Keratinocyte (primary cell): ENCODE measurements around the gene MYH13. TPM values are rescaled to one million over a fixed set of nuclear protein-coding genes. Genes with fewer than 3 reads are reported as not detected.

ENCODE experiments used
- DNase-seq: peaks from one replicate; pipeline ENCODE4 v3.0.0-alpha.2; 2011; ENCODE audit warnings: low read depth, missing footprints, low spot score
- FAIRE-seq: peaks from 2 replicates; lab custom pipeline; 2011; peaks lifted over from hg19 to GRCh38; lab: Jason Lieb, UNC
- H2AFZ ChIP-seq: 2 replicates; pipeline ENCODE4 v1.6.0; 2012; ENCODE audit warnings: low read length, control low read depth, inconsistent platforms; ENCODE audit not compliant: control insufficient read depth
- H3K27ac ChIP-seq: 2 replicates; pipeline ENCODE4 v1.5.1; 2011; ENCODE audit warnings: low read length; ENCODE audit not compliant: control insufficient read depth, insufficient read depth
- H3K27me3 ChIP-seq: 3 replicates; pipeline ENCODE4 v1.6.0; 2011; ENCODE audit warnings: low read length; ENCODE audit not compliant: control insufficient read depth, insufficient read depth; ENCODE audit errors: extremely low read depth
- H3K36me3 ChIP-seq, 2 experiments: 2 replicates in 1 of 2; 3 replicates in 1 of 2; pipeline ENCODE4 v1.5.1; 2011; ENCODE audit warnings: low read length in 2 of 2, mild to moderate bottlenecking in 1 of 2; ENCODE audit not compliant: control insufficient read depth in 2 of 2, insufficient read depth in 2 of 2; ENCODE audit errors: extremely low read depth in 1 of 2
- H3K4me1 ChIP-seq: 3 replicates; pipeline ENCODE4 v1.5.1; 2011; ENCODE audit warnings: low read length; ENCODE audit not compliant: control insufficient read depth, insufficient read depth; ENCODE audit errors: extremely low read depth
- H3K4me2 ChIP-seq: 3 replicates; pipeline ENCODE4 v1.6.0; 2011; ENCODE audit warnings: low read depth, low read length; ENCODE audit not compliant: control insufficient read depth, insufficient read depth; ENCODE audit errors: extremely low read depth
- H3K4me3 ChIP-seq, 3 experiments: fragments of 200-600 bp in 1 of 3; sonication (generic) in 1 of 3; 2 replicates in 2 of 3; 3 replicates in 1 of 3; pipeline ENCODE4 v1.5.1; 2011 to 2016; ENCODE audit warnings: low read length in 3 of 3, mild to moderate bottlenecking in 3 of 3, control low read depth in 2 of 3, inconsistent platforms in 1 of 3, low read depth in 1 of 3, mixed read lengths in 1 of 3, mixed run types in 1 of 3, moderate library complexity in 1 of 3; ENCODE audit not compliant: control insufficient read depth in 2 of 3, insufficient read depth in 2 of 3; ENCODE audit errors: extremely low read depth in 1 of 3
- H3K79me2 ChIP-seq: 2 replicates; pipeline ENCODE4 v1.6.0; 2012; ENCODE audit warnings: low read length; ENCODE audit not compliant: control insufficient read depth, insufficient read depth
- H3K9ac ChIP-seq: 3 replicates; pipeline ENCODE4 v1.6.0; 2011; ENCODE audit warnings: low read length; ENCODE audit not compliant: control insufficient read depth, insufficient read depth; ENCODE audit errors: extremely low read depth
- H3K9me1 ChIP-seq: 3 replicates; pipeline ENCODE4 v1.6.0; 2011; ENCODE audit warnings: low read length; ENCODE audit not compliant: control insufficient read depth, insufficient read depth; ENCODE audit errors: extremely low read depth
- H3K9me3 ChIP-seq: 2 replicates; pipeline ENCODE4 v1.5.1; 2012; ENCODE audit warnings: low read depth, low read length; ENCODE audit not compliant: control insufficient read depth
- H4K20me1 ChIP-seq: 3 replicates; pipeline ENCODE4 v1.6.0; 2011; ENCODE audit warnings: low read length; ENCODE audit not compliant: control insufficient read depth, insufficient read depth; ENCODE audit errors: extremely low read depth
- EZH2 ChIP-seq: IDR thresholded peaks from one replicate; pipeline ENCODE4 v1.6.1; 2012; ENCODE audit warnings: inconsistent platforms, mild to moderate bottlenecking, low read length, moderate library complexity
- dilution Hi-C: fragments of 300-500 bp; cut with MboI; formaldehyde crosslinking; loops from one replicate; pipeline ENCODE4 v1.7.0; 2020; ENCODE audit warnings: low sequenced_read_pairs; ENCODE audit not compliant: extremely low pct_ligation_motif_present
- polyA plus RNA-seq, 5 experiments: library from polyadenylated mRNA; depleted of rRNA in 3 of 5; stranded (reverse) in 3 of 5; stranded (forward) in 1 of 5; unstranded in 1 of 5; fragments of >200 nt; gene quantifications; 1 replicate in 1 of 5; 2 replicates in 3 of 5; 3 replicates in 1 of 5; pipeline versions ENCODE4 v1.2.1 to v1.2.3, GENCODE V29; 2011 to 2012; ENCODE audit warnings: missing spikeins in 2 of 5, low read depth in 1 of 5, low replicate concordance in 1 of 5
- TF ChIP-seq, protein P1 (sequence below), 3 experiments: IDR thresholded peaks in 1 of 3; conservative IDR thresholded peaks in 1 of 3; optimal IDR thresholded peaks in 1 of 3; 2 replicates in 2 of 3; 3 replicates in 1 of 3; pipeline versions ENCODE3 to v1.5.1; 2011; ENCODE audit warnings: low read length in 3 of 3, mild to moderate bottlenecking in 3 of 3, moderate library complexity in 2 of 3, control low read depth in 1 of 3, inconsistent platforms in 1 of 3; ENCODE audit not compliant: insufficient read depth in 2 of 3; ENCODE audit errors: extremely low read depth in 1 of 3

The MYH13 gene
- polyA plus RNA-seq, 1 donor (not counting 4 experiments of a cell fraction or from before 2014, with no cell fraction given), result not detected

- Histone ChIP-seq H3K4me3 (no peak overlapping the region), H2AFZ (no peak overlapping the region), H3K79me2 (no peaks in the 10 kb centered on the region), H3K27me3 (no peaks in the 10 kb centered on the region), H3K27ac (no peak overlapping the region), H3K9me1 (no peaks in the 10 kb centered on the region), H3K4me1 (peaks cover 4% of the 10 kb centered on the region), H3K9me3 (no peaks in the 10 kb centered on the region), H3K9ac (no peak overlapping the region), H3K4me2 (no peak overlapping the region), H3K36me3 (no peaks in the 10 kb centered on the region), H4K20me1 (no peaks in the 10 kb centered on the region)
- dilution Hi-C loops, result loop anchor here (25.0 kb wide), 1 partner anchor 326 kb away; no protein-coding TSS in a partner anchor
- DNase-seq, result no peak
- no peak for TF ChIP-seq EZH2
- TF ChIP-seq, protein P1, sequence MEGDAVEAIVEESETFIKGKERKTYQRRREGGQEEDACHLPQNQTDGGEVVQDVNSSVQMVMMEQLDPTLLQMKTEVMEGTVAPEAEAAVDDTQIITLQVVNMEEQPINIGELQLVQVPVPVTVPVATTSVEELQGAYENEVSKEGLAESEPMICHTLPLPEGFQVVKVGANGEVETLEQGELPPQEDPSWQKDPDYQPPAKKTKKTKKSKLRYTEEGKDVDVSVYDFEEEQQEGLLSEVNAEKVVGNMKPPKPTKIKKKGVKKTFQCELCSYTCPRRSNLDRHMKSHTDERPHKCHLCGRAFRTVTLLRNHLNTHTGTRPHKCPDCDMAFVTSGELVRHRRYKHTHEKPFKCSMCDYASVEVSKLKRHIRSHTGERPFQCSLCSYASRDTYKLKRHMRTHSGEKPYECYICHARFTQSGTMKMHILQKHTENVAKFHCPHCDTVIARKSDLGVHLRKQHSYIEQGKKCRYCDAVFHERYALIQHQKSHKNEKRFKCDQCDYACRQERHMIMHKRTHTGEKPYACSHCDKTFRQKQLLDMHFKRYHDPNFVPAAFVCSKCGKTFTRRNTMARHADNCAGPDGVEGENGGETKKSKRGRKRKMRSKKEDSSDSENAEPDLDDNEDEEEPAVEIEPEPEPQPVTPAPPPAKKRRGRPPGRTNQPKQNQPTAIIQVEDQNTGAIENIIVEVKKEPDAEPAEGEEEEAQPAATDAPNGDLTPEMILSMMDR (optimal IDR thresholded peaks at IDR 0.05 in 1 of 3, IDR thresholded peaks at IDR 0.05 in 1 of 3, conservative IDR thresholded peaks at IDR 0.05 in 1 of 3; ENCODE audit: extremely low read depth in 1 of 3, insufficient read depth in 2 of 3, low read length in 3 of 3), result no peak
- FAIRE-seq, result no peak
Measured at GRCh38 chr17:10285896-10286295, 86.9 kb downstream of the MYH13 start.

DNA sequence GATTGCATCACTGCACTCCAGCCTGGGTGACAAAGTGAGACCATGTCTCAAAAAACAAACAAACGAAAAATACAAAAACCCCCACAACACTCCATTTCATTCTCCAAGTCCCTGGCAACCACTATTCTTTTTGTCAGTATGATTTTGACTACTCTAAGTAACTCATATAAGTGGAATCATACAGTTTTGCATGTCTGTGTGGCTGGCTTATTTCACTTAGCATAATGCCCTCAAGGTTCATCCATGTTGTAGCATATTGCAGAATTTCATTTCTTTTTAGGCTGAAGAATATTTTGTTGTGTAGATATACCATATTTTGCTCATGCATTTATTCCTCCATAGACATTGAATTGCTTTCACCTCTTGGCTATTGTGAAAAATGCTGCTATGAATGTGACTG lies 92.7 kb downstream of the MYH13 start:
- no peaks in the 10 kb centered on the region for H3K36me3 ChIP-seq
- no peaks in the 10 kb centered on the region for H3K9me1 ChIP-seq
- H3K4me1 ChIP-seq, result no peaks in the 10 kb centered on the region
- H3K27ac ChIP-seq, result no peak overlapping the region
- no peaks in the 10 kb centered on the region for H3K27me3 ChIP-seq
- no peak overlapping the region for H2AFZ ChIP-seq
- dilution Hi-C loops, result loop anchor here (25.0 kb wide), 1 partner anchor 332 kb away; no protein-coding TSS in a partner anchor
- DNase-seq (no peak), FAIRE-seq (no peak)
- H3K4me2 ChIP-seq, result no peak overlapping the region
- H3K9me3 ChIP-seq, result no peaks in the 10 kb centered on the region
- TF ChIP-seq, protein P1 (optimal IDR thresholded peaks at IDR 0.05 in 1 of 3, IDR thresholded peaks at IDR 0.05 in 1 of 3, conservative IDR thresholded peaks at IDR 0.05 in 1 of 3; ENCODE audit: extremely low read depth in 1 of 3, insufficient read depth in 2 of 3, low read length in 3 of 3), result no peak
- TF ChIP-seq EZH2, result no peak
- H4K20me1 ChIP-seq, result no peaks in the 10 kb centered on the region
- no peak overlapping the region for H3K4me3 ChIP-seq
- no peak overlapping the region for H3K9ac ChIP-seq
- no peaks in the 10 kb centered on the region for H3K79me2 ChIP-seq
